ENCODE results near the gene RAB11FIP5.

RAB11FIP5 gene

GRCh38 chr2:73032702-73033097 is 80.0 kb downstream of the RAB11FIP5 start:
- no peak for DNase-seq (ENCODE audit: low spot score)

- no peak for DNase-seq (ENCODE audit: low spot score)
Measured at GRCh38 chr2:73031725-73032701, 80.7 kb downstream of the RAB11FIP5 start.

GRCh38 chr2:73031095-73031678 is 81.6 kb downstream of the RAB11FIP5 start:
- DNase-seq (ENCODE audit: low spot score), result no peak

GRCh38 chr2:73028841-73029240 is 83.9 kb downstream of the RAB11FIP5 start:
- no peak for DNase-seq (ENCODE audit: low spot score)

GRCh38 chr2:73027340-73027739 is 85.4 kb downstream of the RAB11FIP5 start:
- DNase-seq (ENCODE audit: low spot score), result no peak

GRCh38 chr2:73023497-73023896 is 89.3 kb downstream of the RAB11FIP5 start:
- no peak for DNase-seq (ENCODE audit: low spot score)

All from Ammon's horn (tissue), 1 donor.